Esophagus muscularis mucosa (tissue), 2 donors: ENCODE measurements around the gene KRT222.

Source experiments
- POLR2A ChIP-seq: fragments of 450-650 bp; IDR thresholded peaks from one replicate; pipeline ENCODE4 v1.6.1; 2017; ENCODE audit warnings: antibody characterized with exemption, moderate library complexity, mild to moderate bottlenecking, low read depth
- POLR2AphosphoS5 ChIP-seq, 2 donors: sonication (generic); formaldehyde crosslinking; IDR thresholded peaks; one replicate each; pipeline ENCODE4 v1.6.1; 2017; ENCODE audit warnings: antibody characterized with exemption in 2 of 2

DNA sequence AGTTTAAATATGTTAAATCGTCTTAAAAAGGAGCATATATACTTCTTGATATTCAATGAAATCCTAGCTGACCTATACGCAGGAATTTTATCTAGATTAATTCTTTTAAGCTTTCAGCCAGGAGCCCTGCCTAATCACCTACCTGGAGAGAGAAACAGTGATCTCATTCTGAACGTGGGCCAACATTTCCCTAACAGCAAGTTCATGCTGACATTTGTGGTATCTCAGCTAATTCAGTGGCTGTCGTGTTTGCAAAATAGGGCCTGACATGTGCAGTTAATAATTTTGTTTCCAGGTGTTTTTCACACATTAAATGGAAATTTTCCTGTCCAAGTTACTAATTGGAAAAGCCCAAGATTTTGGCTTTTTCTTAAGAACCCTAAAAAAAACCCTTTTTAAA is 21.2 kb upstream of the KRT222 start:
- TF ChIP-seq POLR2AphosphoS5 (IDR thresholded peaks at IDR 0.05) (no peak), POLR2A (no peak)
